D721Med (cell line): ENCODE results near the gene LMX1B.

Experiments used
- DNase-seq: peaks from one replicate; pipeline ENCODE4 v3.0.0; 2011; ENCODE audit warnings: low spot score; ENCODE audit not compliant: insufficient read length
- FAIRE-seq: peaks from 2 replicates; lab custom pipeline; 2011; peaks lifted over from hg19 to GRCh38; lab: Jason Lieb, UNC
- TF ChIP-seq, protein P1 (sequence below): IDR thresholded peaks from 2 replicates; pipeline ENCODE4 v1.5.1; 2012; ENCODE audit warnings: mild to moderate bottlenecking, control low read depth; ENCODE audit not compliant: insufficient read depth; ENCODE audit errors: missing control alignments

The LMX1B gene

DNA sequence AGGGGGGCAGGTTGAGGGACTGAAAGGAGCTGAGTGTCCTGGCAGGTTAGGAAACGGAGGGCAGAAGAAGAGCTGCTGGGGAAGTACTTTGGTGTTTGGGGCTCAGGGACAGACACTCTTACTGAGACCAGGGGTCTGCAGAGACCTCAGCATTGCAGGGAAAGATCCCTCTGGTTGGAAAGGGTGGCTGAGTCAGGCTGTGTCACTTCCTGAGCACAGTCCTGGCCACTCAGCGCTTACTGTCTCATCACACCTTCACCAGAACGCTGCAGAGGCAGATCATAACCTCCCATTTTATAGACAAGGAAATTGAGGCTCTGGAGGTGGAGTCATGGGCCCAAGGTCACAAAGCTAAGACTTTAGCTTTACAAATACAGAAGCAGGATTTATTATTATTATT lies 54.3 kb downstream of the LMX1B start:
- no peak for FAIRE-seq
- TF ChIP-seq, protein P1, sequence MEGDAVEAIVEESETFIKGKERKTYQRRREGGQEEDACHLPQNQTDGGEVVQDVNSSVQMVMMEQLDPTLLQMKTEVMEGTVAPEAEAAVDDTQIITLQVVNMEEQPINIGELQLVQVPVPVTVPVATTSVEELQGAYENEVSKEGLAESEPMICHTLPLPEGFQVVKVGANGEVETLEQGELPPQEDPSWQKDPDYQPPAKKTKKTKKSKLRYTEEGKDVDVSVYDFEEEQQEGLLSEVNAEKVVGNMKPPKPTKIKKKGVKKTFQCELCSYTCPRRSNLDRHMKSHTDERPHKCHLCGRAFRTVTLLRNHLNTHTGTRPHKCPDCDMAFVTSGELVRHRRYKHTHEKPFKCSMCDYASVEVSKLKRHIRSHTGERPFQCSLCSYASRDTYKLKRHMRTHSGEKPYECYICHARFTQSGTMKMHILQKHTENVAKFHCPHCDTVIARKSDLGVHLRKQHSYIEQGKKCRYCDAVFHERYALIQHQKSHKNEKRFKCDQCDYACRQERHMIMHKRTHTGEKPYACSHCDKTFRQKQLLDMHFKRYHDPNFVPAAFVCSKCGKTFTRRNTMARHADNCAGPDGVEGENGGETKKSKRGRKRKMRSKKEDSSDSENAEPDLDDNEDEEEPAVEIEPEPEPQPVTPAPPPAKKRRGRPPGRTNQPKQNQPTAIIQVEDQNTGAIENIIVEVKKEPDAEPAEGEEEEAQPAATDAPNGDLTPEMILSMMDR = no peak
- DNase-seq = no peak

DNA sequence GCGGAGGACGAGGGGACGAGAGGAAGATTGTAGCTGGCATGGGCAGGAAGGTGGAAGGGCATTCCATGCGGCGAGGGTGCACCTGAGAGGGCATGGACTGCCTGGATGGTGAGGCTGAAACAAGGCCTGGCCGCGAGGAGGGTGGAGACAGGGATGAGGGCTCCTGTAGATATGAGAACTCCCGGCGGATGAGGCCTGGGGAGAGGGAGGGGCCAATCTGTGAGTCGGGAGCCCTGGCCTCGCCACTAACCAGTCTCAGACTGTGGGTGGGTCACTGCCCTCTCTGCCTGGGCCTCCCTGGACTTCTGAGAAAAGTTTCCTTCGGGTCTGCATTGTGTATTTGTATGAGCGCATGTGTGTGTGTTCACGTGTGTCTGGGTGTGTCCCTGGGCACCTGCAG lies 55.4 kb downstream of the LMX1B start:
- no peak for DNase-seq
- FAIRE-seq = no peak
- TF ChIP-seq, protein P1 = no peak

DNA sequence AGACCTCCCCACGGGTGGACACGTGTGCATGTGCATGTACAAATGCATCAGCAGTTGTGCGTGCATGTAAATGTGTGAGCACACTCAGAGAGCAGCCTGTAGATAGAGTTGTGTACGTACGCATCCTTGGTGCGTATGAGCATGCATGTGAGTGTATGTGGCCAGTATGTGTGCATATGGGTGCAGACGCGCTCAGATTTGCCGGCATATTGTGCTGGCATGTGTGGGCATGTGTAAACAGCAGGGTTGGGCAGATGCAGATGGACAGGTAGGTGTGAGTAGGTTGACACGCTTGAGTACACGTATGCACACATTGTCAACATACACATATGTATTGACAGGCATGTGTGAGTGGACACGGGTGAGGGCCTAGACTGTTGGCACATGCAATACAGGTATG lies 56.5 kb downstream of the LMX1B start:
- FAIRE-seq = no peak
- TF ChIP-seq, protein P1 = no peak

DNA sequence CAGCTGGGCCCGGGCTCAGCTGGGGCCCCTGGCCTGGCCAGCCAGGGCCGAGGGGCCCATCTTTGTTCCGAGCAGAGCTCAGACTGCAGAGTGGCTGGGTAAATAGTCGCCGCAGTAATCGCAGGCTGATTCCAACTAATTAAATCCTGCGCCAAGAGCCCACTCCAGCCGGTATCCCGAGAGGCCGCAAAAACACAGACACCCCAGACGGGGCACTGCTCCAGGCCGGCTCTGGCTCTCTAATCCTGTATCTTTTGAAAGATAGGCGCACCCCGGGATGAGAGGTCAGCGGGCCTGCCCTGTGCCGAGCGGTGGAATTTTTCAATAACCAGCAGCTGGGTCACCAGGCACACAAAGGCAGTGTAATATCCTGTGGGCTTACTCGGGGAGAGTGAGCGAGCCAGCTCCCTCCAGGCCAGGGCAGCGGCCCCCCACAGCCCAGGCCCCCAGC lies 57.7 kb downstream of the LMX1B start:
- FAIRE-seq (no peak), DNase-seq (no peak)
- TF ChIP-seq, protein P1 = no peak

More for the DNA sequence above, 56.5 kb downstream of the LMX1B start:
- no peak for DNase-seq

DNA sequence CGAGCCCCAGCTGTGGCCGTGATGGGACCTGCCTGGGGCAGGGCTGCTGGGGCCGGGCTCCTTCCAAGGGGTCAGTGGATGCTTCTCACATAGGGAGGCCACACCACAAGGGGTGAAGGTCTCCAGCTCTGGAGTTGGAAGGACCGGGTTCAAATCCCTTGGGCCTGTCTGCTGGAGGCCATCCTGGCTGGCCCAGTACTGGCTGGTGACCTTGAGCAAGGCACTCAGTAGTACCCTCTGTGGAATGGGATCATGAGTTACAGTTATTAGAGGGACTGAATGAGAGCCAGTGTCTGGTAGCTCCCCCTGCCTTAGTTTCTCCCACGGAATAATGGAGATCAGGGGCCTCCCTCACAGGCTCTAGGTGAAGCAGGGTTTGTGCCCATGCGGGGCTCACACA lies 58.3 kb downstream of the LMX1B start:
- DNase-seq = no peak
- FAIRE-seq = no peak
- TF ChIP-seq, protein P1 = no peak

DNA sequence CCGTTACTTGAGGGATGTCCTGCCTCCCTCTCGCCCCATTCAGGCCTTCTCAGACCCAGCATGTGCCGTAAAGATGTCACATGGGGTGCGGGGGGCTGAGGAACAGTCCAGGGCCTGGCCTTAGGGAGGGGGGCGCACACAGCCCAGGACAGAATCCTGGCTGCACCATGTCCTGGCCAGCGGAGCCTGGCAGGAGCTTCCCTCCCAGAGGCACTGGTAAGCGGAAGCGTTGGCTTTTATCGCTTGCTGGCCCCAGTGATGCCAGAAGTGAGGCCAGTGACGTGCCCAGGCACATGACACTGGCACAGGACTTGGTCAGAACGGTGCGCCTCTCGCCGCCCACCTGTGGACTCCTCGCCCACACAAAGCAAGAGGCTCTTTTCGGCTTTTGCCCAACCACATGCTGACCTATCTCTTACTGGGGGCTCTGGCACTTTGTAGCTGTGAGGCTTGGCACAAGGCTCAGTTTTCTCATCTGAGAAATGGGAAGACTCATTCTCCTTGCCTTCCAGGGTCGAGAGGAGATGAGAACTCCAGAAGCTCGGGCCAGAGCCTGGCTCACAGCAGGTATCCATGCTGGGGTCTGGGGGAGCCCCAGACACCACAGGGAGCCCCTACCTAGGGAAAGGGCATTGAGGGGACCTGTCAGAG lies 59.0 kb downstream of the LMX1B start:
- DNase-seq = no peak
- FAIRE-seq = no peak
- TF ChIP-seq, protein P1 = no peak

DNA sequence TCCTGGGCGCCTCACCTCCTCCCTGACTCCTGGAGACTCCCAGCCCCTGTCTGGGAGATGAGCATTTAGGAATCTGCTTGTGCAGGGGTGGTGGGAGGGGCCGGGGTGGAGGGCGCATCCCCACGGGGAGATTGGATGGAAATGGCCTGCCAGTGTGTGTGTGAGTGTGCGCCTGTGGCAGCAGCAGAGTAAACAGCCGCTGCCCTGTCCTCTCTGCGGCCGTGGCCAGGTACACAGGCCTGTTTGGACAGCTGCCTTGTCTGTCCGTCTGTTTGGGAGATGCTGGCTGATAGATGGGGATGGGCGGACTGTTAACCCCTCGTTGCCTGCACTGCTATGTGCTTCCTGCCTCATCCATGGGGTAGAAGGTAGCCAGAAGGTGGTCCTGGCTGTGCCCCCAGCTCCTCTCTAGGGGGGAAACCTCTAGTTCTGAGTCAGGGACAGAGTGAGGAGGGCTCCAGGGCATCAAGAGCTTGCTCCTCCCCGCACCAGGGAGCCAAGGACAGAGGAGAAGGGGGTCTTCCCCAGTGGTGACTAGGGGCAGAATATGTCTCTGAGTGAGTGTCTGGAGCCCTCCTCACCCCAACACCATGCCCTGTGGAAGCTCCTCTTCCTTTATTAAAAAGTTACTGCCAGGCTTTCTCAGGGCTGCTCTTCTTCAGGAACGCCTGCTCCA lies 60.1 kb downstream of the LMX1B start:
- TF ChIP-seq, protein P1 = no peak
- FAIRE-seq = no peak
- no peak for DNase-seq
